GM12874 (cell line): Measurements from ENCODE around the gene GPR26.

Source experiments
- CTCF ChIP-seq: IDR thresholded peaks from 2 replicates; pipeline ENCODE4 v1.5.1; 2011; ENCODE audit warnings: low read depth, mild to moderate bottlenecking, control low read depth, low read length, moderate library complexity; ENCODE audit not compliant: insufficient read depth

GPR26 gene

GRCh38 chr10:123704812-123705211 lies 38.7 kb downstream of the GPR26 start:
- TF ChIP-seq CTCF: no peak

- no peak for TF ChIP-seq CTCF
Measured at GRCh38 chr10:123706236-123706635, 40.1 kb downstream of the GPR26 start.

GRCh38 chr10:123715546-123715945 lies 49.4 kb downstream of the GPR26 start:
- no peak for TF ChIP-seq CTCF

- no peak for TF ChIP-seq CTCF
Measured at GRCh38 chr10:123717336-123717735, 51.2 kb downstream of the GPR26 start.

GRCh38 chr10:123718544-123719060 lies 52.4 kb downstream of the GPR26 start:
- no peak for TF ChIP-seq CTCF

GRCh38 chr10:123720536-123720935 lies 54.4 kb downstream of the GPR26 start:
- TF ChIP-seq CTCF: no peak

GRCh38 chr10:123721441-123722049 lies 55.4 kb downstream of the GPR26 start:
- TF ChIP-seq CTCF: no peak
